ENCODE results near the gene GPR141. TPM values are rescaled to one million over a fixed set of nuclear protein-coding genes. Genes with fewer than 3 reads are reported as not detected.

The GPR141 gene
- total RNA-seq, 1 experiment from 2014 or later = not detected

DNA sequence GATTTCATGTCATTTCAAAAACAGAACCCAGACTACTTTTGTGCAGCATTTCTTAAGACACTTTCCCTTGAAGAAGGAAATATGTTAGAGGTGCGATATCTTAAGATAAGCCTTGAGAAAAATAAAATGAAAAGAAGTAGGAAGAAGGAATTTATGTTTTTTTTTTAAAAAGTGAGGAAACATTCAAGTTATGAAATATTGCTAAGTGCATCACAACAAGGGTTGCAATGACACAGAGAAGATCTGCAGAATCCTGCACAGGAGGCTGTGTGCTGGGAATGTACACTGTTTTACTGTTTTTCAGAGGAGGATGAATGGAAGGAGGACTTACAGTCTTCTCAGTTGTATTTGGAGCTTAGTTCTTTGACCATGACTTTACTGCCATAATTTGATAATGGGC, 85.0 kb downstream of the GPR141 start:
- no peaks in the 10 kb centered on the region for H3K36me3 ChIP-seq (ENCODE audit: low read depth, low read length)
- ATAC-seq = no peak
- CTCF ChIA-PET = no interaction called here

DNA sequence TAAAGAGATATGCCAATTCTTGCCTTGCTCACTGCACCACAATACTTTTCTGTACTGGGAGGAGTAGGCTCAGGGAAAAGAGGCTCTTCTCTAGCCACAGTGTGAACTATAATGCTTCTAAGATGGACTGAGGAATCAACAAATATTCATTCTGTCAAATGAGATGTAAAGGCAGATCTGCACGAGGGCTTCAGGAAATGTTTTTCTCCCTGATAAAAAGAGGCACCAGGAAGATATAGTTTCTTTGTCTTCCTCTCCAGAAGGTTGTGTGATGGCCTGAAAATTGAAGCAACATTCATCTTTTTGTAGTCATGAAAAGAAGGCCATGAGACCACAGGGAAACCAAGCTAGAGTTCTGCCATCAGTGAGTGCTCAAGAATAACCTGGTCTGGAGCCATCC, 85.7 kb downstream of the GPR141 start:
- TF ChIP-seq, protein P1, sequence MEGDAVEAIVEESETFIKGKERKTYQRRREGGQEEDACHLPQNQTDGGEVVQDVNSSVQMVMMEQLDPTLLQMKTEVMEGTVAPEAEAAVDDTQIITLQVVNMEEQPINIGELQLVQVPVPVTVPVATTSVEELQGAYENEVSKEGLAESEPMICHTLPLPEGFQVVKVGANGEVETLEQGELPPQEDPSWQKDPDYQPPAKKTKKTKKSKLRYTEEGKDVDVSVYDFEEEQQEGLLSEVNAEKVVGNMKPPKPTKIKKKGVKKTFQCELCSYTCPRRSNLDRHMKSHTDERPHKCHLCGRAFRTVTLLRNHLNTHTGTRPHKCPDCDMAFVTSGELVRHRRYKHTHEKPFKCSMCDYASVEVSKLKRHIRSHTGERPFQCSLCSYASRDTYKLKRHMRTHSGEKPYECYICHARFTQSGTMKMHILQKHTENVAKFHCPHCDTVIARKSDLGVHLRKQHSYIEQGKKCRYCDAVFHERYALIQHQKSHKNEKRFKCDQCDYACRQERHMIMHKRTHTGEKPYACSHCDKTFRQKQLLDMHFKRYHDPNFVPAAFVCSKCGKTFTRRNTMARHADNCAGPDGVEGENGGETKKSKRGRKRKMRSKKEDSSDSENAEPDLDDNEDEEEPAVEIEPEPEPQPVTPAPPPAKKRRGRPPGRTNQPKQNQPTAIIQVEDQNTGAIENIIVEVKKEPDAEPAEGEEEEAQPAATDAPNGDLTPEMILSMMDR (conservative IDR thresholded peaks at IDR 0.05; ENCODE audit: low read depth, low read length) = no peak
- no peak for TF ChIP-seq EZH2phosphoT487 (IDR thresholded peaks at IDR 0.05; ENCODE audit: borderline replicate concordance, low read length)
- TF ChIP-seq EZH2 (IDR thresholded peaks at IDR 0.05; ENCODE audit: low read length, unreplicated experiment) = no peak
- no peak overlapping the region for H3K27ac ChIP-seq (ENCODE audit: low read length)
- H3K79me2 ChIP-seq (ENCODE audit: low read length) = no peaks in the 10 kb centered on the region
- H3K36me3 ChIP-seq (ENCODE audit: low read depth, low read length) = no peaks in the 10 kb centered on the region
- H3K9ac ChIP-seq (ENCODE audit: low read length) = no peak overlapping the region
- no peaks in the 10 kb centered on the region for H3K4me1 ChIP-seq (ENCODE audit: insufficient read depth, low read length)
- no peaks in the 10 kb centered on the region for H4K20me1 ChIP-seq (ENCODE audit: low read length)
- ATAC-seq (no peak), DNase-seq (no peak)
- no peak overlapping the region for H2AFZ ChIP-seq (ENCODE audit: low read length)
- H3K27me3 ChIP-seq (ENCODE audit: low read length) = no peaks in the 10 kb centered on the region
- no TSS peak for BruUV-seq (replicated peaks)
- no peaks in the 10 kb centered on the region for H3F3A ChIP-seq (ENCODE audit: low read length, unreplicated experiment)
- H3K9me3 ChIP-seq (ENCODE audit: low read length) = 0 out of 2 replicates have a peak, but pooled peaks cover 3% of the 10 kb centered on the region
- POLR2A ChIA-PET (ENCODE audit: unreplicated experiment) = no interaction called here
- intact Hi-C loops (cut with micrococcal nuclease) = no loop called here
- H3K4me2 ChIP-seq (ENCODE audit: low read length) = no peak overlapping the region
- CTCF ChIA-PET = no interaction called here
- no peak overlapping the region for H3K4me3 ChIP-seq (ENCODE audit: low read length)
- no peaks in the 10 kb centered on the region for H3K9me2 ChIP-seq (replicated peaks; ENCODE audit: low read length)

More for the DNA sequence above, 85.0 kb downstream of the GPR141 start:
- no peak for DNase-seq
- no peak overlapping the region for H3K4me2 ChIP-seq (ENCODE audit: low read length)
- H3K4me3 ChIP-seq (ENCODE audit: low read length) = no peak overlapping the region
- TF ChIP-seq EZH2phosphoT487 (IDR thresholded peaks at IDR 0.05; ENCODE audit: borderline replicate concordance, low read length) (no peak), EZH2 (IDR thresholded peaks at IDR 0.05; ENCODE audit: low read length, unreplicated experiment) (no peak)
- TF ChIP-seq, protein P1 (conservative IDR thresholded peaks at IDR 0.05; ENCODE audit: low read depth, low read length) = no peak
- H3K9ac ChIP-seq (ENCODE audit: low read length) = no peak overlapping the region
- BruUV-seq (replicated peaks) = no TSS peak
- POLR2A ChIA-PET (ENCODE audit: unreplicated experiment) = no interaction called here
- no peaks in the 10 kb centered on the region for H3K27me3 ChIP-seq (ENCODE audit: low read length)
- no peaks in the 10 kb centered on the region for H3K79me2 ChIP-seq (ENCODE audit: low read length)
- H3K9me2 ChIP-seq (replicated peaks; ENCODE audit: low read length) = no peaks in the 10 kb centered on the region
- intact Hi-C loops (cut with micrococcal nuclease) = no loop called here
- H3K27ac ChIP-seq (ENCODE audit: low read length) = no peak overlapping the region
- H3K9me3 ChIP-seq (ENCODE audit: low read length) = 0 out of 2 replicates have a peak, but pooled peaks cover 3% of the 10 kb centered on the region
- no peaks in the 10 kb centered on the region for H3F3A ChIP-seq (ENCODE audit: low read length, unreplicated experiment)
- no peak overlapping the region for H2AFZ ChIP-seq (ENCODE audit: low read length)
- H4K20me1 ChIP-seq (ENCODE audit: low read length) = no peaks in the 10 kb centered on the region
- H3K4me1 ChIP-seq (ENCODE audit: insufficient read depth, low read length) = no peaks in the 10 kb centered on the region

DNA sequence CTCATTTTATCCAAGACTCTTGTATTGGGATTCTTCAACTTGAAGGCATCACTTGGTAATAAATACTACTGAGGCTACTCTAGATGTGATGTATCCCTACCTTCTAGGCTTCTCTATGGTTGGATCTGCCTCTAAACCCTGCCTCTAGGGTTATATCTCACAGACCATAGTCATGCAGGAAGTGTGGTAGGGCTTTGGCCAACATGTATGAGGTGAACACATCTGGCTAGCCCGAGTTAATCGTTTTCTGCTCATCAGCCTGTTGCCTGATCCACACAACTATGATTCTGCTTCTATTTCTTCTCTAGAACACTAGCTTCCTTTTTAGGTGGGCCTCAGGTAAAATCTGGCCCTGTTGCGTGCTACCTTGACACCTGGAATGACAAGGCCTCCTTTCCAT, 86.2 kb downstream of the GPR141 start:
- Histone ChIP-seq H4K20me1 (ENCODE audit: low read length) (no peaks in the 10 kb centered on the region), H3F3A (ENCODE audit: low read length, unreplicated experiment) (no peaks in the 10 kb centered on the region), H3K4me2 (ENCODE audit: low read length) (no peak overlapping the region), H2AFZ (ENCODE audit: low read length) (no peak overlapping the region), H3K27ac (ENCODE audit: low read length) (no peak overlapping the region), H3K79me2 (ENCODE audit: low read length) (no peaks in the 10 kb centered on the region), H3K4me3 (ENCODE audit: low read length) (no peak overlapping the region), H3K4me1 (ENCODE audit: insufficient read depth, low read length) (no peaks in the 10 kb centered on the region), H3K9me2 (replicated peaks; ENCODE audit: low read length) (no peaks in the 10 kb centered on the region), H3K9me3 (ENCODE audit: low read length) (0 out of 2 replicates have a peak, but pooled peaks cover 3% of the 10 kb centered on the region), H3K36me3 (ENCODE audit: low read depth, low read length) (no peaks in the 10 kb centered on the region), H3K27me3 (ENCODE audit: low read length) (no peaks in the 10 kb centered on the region), H3K9ac (ENCODE audit: low read length) (no peak overlapping the region)
- intact Hi-C loops (cut with micrococcal nuclease) = no loop called here
- BruUV-seq (replicated peaks) = no TSS peak
- ChIA-PET CTCF (no interaction called here), POLR2A (ENCODE audit: unreplicated experiment) (no interaction called here)
- DNase-seq = no peak
- TF ChIP-seq, protein P1 (conservative IDR thresholded peaks at IDR 0.05; ENCODE audit: low read depth, low read length) = no peak
- TF ChIP-seq EZH2phosphoT487 (IDR thresholded peaks at IDR 0.05; ENCODE audit: borderline replicate concordance, low read length) = no peak
- TF ChIP-seq EZH2 (IDR thresholded peaks at IDR 0.05; ENCODE audit: low read length, unreplicated experiment) = no peak
- no peak for ATAC-seq
